GM21381 (cell line): Measurements from ENCODE around the gene CENPL.

Experiments used
- ATAC-seq: cut with Tn5 transposase; IDR thresholded peaks from one replicate; pipeline ENCODE4 v1.9.1; 2021; ENCODE audit warnings: mild to moderate bottlenecking, moderate library complexity; ENCODE audit not compliant: unreplicated experiment

Gene CENPL

GRCh38 chr1:173758980-173759379 lies 65.7 kb downstream of the CENPL start:
- ATAC-seq: no peak

- no peak for ATAC-seq
Observed at GRCh38 chr1:173758110-173758509, 66.6 kb downstream of the CENPL start.

GRCh38 chr1:173757666-173758065 lies 67.0 kb downstream of the CENPL start:
- ATAC-seq: no peak

GRCh38 chr1:173753830-173754229 lies 70.9 kb downstream of the CENPL start:
- ATAC-seq: no peak
